ENCODE data around the gene ALDH1B1.

- no peak for TF ChIP-seq POLR2A (IDR thresholded peaks at IDR 0.05)
- no peak for TF ChIP-seq CTCF (IDR thresholded peaks at IDR 0.05)
Observed at GRCh38 chr9:38393128-38393796, 760 bp downstream of the ALDH1B1 start.

Measured in heart left ventricle (tissue), 13 donors.